ENCODE measurements around the gene ZBTB44. TPM values are rescaled to one million over a fixed set of nuclear protein-coding genes. Genes with fewer than 3 reads are reported as not detected.

Gene ZBTB44
- total RNA-seq, 1 experiment from 2014 or later, result 32.5 TPM

DNA sequence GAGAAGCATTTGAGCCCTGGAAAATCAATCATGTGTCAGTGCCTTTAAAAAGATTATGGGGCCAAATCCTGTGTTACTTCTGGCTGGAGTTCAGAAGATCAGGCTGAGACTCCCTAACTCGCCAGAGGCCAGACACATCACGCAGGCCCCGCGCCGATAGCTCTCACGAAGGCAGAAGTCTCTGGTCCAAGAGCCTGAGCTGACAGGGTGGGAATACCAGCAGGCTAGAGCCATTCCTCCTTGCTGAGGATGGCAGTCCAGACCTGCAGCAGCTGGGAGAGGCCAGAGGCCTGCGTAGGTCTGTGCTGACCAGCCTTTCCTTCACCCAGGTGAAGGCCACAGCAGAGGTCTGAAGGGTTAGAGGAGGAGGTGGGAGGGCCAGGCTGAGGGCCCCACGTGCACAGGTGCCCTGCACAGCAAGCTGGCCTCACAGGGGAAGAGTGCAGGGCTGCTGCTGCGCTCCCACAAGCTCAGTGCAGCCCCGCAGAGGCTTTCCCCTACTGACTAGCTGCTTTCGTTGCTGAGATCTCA lies 102.2 kb downstream of the ZBTB44 start:
- no TSS peak for BruUV-seq (replicated peaks)

More for the DNA sequence above, 102.2 kb downstream of the ZBTB44 start:
- TF ChIP-seq, protein P1, sequence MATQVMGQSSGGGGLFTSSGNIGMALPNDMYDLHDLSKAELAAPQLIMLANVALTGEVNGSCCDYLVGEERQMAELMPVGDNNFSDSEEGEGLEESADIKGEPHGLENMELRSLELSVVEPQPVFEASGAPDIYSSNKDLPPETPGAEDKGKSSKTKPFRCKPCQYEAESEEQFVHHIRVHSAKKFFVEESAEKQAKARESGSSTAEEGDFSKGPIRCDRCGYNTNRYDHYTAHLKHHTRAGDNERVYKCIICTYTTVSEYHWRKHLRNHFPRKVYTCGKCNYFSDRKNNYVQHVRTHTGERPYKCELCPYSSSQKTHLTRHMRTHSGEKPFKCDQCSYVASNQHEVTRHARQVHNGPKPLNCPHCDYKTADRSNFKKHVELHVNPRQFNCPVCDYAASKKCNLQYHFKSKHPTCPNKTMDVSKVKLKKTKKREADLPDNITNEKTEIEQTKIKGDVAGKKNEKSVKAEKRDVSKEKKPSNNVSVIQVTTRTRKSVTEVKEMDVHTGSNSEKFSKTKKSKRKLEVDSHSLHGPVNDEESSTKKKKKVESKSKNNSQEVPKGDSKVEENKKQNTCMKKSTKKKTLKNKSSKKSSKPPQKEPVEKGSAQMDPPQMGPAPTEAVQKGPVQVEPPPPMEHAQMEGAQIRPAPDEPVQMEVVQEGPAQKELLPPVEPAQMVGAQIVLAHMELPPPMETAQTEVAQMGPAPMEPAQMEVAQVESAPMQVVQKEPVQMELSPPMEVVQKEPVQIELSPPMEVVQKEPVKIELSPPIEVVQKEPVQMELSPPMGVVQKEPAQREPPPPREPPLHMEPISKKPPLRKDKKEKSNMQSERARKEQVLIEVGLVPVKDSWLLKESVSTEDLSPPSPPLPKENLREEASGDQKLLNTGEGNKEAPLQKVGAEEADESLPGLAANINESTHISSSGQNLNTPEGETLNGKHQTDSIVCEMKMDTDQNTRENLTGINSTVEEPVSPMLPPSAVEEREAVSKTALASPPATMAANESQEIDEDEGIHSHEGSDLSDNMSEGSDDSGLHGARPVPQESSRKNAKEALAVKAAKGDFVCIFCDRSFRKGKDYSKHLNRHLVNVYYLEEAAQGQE (IDR thresholded peaks at IDR 0.05; ENCODE audit: low read depth), result no peak
- TF ChIP-seq POLR2A (IDR thresholded peaks at IDR 0.05; ENCODE audit: borderline replicate concordance, extremely low read depth, insufficient read depth, insufficient read length), result no peak
- ChIA-PET RAD21 (ENCODE audit: low non-redundant PET in 1 of 2, low total read pairs in 2 of 2, uncharacterized antibody in 2 of 2, unreplicated experiment in 2 of 2) (no interaction called here), POLR2A (no interaction called here), CTCF (interaction anchor here (0.7 to 1.6 kb wide), 17 partner anchors 8 to 704 kb away, joined by 3 to 18 read pairs (median 4); partner anchors contain the start of gene SNX19)
- ATAC-seq, result peak; percentile 29
- no peak overlapping the region for H3K4me3 ChIP-seq (replicated peaks in 1 of 2; ENCODE audit: low read depth in 1 of 2, low read length in 2 of 2)
- DNase-seq (ENCODE audit: low read depth, low spot score), result no peak
- H2AFZ ChIP-seq (ENCODE audit: low read depth, low read length, poor library complexity, severe bottlenecking), result no peak overlapping the region
- no peak overlapping the region for H3K9ac ChIP-seq (ENCODE audit: low read length)
- no peaks in the 10 kb centered on the region for H3K79me2 ChIP-seq (ENCODE audit: insufficient read depth, low read length)
- no peaks in the 10 kb centered on the region for H3K9me2 ChIP-seq (ENCODE audit: insufficient read depth)
- intact Hi-C loops (cut with micrococcal nuclease), result loop anchor here (2.0 to 10.0 kb wide), 2 partner anchors 158 to 682 kb away; no protein-coding TSS in a partner anchor
- no peaks in the 10 kb centered on the region for H3K27me3 ChIP-seq (ENCODE audit: insufficient read depth, low read length)
- no peak overlapping the region for H3K27ac ChIP-seq (ENCODE audit: low read depth, low read length)
- H3K36me3 ChIP-seq (ENCODE audit: control insufficient read depth in 1 of 2, insufficient read depth in 2 of 2, low read length in 2 of 2), result no peaks in the 10 kb centered on the region; a peak in 1 of 4 replicates
- no peaks in the 10 kb centered on the region; the same call in 1 of the 2 replicates for H4K20me1 ChIP-seq (ENCODE audit: insufficient read depth)
- H3K9me3 ChIP-seq (ENCODE audit: control insufficient read depth in 1 of 2, insufficient read depth in 1 of 2, low read depth in 1 of 2, low read length in 2 of 2), result no peaks in the 10 kb centered on the region
- peaks cover 0 to 6% of the 10 kb centered on the region in 2 experiments; a peak in 1 of 4 replicates for H3K4me1 ChIP-seq (ENCODE audit: control insufficient read depth in 1 of 2, insufficient read depth in 2 of 2, low read length in 2 of 2)
- H3K4me2 ChIP-seq (ENCODE audit: low read length), result no peak overlapping the region
